ENCODE data around the gene WNK3.

DNA sequence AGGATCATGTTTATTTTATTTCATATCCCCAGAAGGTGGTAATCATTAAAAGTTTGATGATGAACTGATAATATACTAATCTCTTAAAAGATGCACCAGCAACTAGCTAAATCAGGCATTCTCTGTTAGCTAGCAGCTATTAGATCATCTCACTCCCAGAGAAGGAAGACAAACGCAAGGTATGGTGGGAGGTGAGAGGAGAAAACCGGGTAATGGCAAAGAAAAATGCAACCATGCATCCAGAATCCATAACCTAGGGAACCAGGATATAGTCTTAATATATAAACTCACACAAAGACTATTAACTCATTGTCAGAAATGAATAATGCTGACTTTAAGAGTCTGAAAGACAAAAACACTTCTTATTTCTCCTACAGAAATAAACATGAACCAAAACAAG lies 66.1 kb downstream of the WNK3 start:
- TF ChIP-seq, protein P1, sequence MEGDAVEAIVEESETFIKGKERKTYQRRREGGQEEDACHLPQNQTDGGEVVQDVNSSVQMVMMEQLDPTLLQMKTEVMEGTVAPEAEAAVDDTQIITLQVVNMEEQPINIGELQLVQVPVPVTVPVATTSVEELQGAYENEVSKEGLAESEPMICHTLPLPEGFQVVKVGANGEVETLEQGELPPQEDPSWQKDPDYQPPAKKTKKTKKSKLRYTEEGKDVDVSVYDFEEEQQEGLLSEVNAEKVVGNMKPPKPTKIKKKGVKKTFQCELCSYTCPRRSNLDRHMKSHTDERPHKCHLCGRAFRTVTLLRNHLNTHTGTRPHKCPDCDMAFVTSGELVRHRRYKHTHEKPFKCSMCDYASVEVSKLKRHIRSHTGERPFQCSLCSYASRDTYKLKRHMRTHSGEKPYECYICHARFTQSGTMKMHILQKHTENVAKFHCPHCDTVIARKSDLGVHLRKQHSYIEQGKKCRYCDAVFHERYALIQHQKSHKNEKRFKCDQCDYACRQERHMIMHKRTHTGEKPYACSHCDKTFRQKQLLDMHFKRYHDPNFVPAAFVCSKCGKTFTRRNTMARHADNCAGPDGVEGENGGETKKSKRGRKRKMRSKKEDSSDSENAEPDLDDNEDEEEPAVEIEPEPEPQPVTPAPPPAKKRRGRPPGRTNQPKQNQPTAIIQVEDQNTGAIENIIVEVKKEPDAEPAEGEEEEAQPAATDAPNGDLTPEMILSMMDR (conservative IDR thresholded peaks at IDR 0.05 in 1 of 2, IDR thresholded peaks at IDR 0.05 in 1 of 2; ENCODE audit: extremely low read depth in 1 of 2, insufficient read depth in 1 of 2, low read depth in 1 of 2, low read length in 2 of 2), result no peak
- TF ChIP-seq EZH2 (IDR thresholded peaks at IDR 0.05; ENCODE audit: borderline replicate concordance, low read length), result no peak

Measured in mammary epithelial cell (primary cell).